GM12878 (cell line): ENCODE measurements around the gene USP10. TPM values are rescaled to one million over a fixed set of nuclear protein-coding genes. Genes with fewer than 3 reads are reported as not detected.

Source experiments
- BCL11A ChIP-seq: IDR thresholded peaks from 2 replicates; pipeline ENCODE4 v1.6.1; 2011; ENCODE audit warnings: low read depth, low read length
- BMI1 ChIP-seq: fragments of 450-650 bp; IDR thresholded peaks from 2 replicates; pipeline ENCODE4 v1.6.1; 2016; ENCODE audit warnings: mild to moderate bottlenecking, moderate library complexity, borderline replicate concordance
- KAT2A ChIP-seq: conservative IDR thresholded peaks from 2 replicates; pipeline ENCODE4 v1.6.1; 2011; ENCODE audit warnings: low read depth, low read length; ENCODE audit not compliant: control insufficient read depth
- MXI1 ChIP-seq: fragments of 150-350 bp; IDR thresholded peaks from 2 replicates; pipeline ENCODE4 v1.6.1; 2011; ENCODE audit warnings: low read depth, mild to moderate bottlenecking, inconsistent platforms, low read length, improper control_type of control experiment
- NFXL1 ChIP-seq: fragments of 450-650 bp; IDR thresholded peaks from 2 replicates; pipeline ENCODE4 v1.6.1; 2017; ENCODE audit warnings: antibody characterized with exemption, mild to moderate bottlenecking, borderline replicate concordance
- NFYA ChIP-seq: IDR thresholded peaks from 2 replicates; pipeline ENCODE4 v1.6.1; 2011; ENCODE audit warnings: low read depth, mild to moderate bottlenecking, low read length, improper control_type of control experiment, borderline replicate concordance
- PKNOX1 ChIP-seq: fragments of 450-650 bp; IDR thresholded peaks from 2 replicates; pipeline ENCODE4 v1.6.1; 2016; ENCODE audit warnings: mild to moderate bottlenecking
- RCOR1 ChIP-seq: conservative IDR thresholded peaks from 2 replicates; pipeline ENCODE4 v1.6.1; 2012; ENCODE audit warnings: low read depth, low read length, improper control_type of control experiment
- SPI1 ChIP-seq: IDR thresholded peaks from 2 replicates; pipeline ENCODE4 v1.6.1; 2011; ENCODE audit warnings: low read depth, mild to moderate bottlenecking, low read length, moderate library complexity, borderline replicate concordance; ENCODE audit not compliant: insufficient read depth
- TAF1 ChIP-seq: IDR thresholded peaks from 2 replicates; pipeline ENCODE4 v1.6.1; 2011; ENCODE audit warnings: mild to moderate bottlenecking, low read depth, low read length, borderline replicate concordance
- ZBTB11 ChIP-seq: fragments of 450-650 bp; formaldehyde crosslinking; IDR thresholded peaks from 2 replicates; pipeline ENCODE4 v1.5.0; 2022; ENCODE audit warnings: mild to moderate bottlenecking, missing genetic modification characterization
- ZNF592 ChIP-seq: fragments of 450-650 bp; IDR thresholded peaks from 2 replicates; pipeline ENCODE4 v1.6.1; 2017; ENCODE audit warnings: mild to moderate bottlenecking, moderate library complexity
- polyA plus RNA-seq, 11 experiments: library from polyadenylated mRNA; depleted of rRNA in 4 of 11; unstranded in 6 of 11; stranded (reverse) in 5 of 11; fragments of >200 nt; fragmentation: Nextera tagmentation in 4 of 11; fragmentation: Illumina TruSeq in 1 of 11; extraction: Ambion mirVana in 4 of 11; extraction: Trizol in 1 of 11; gene quantifications; 1 replicate in 1 of 11; 2 replicates in 10 of 11; pipeline versions ENCODE4 v1.2.1 to v1.2.3, GENCODE V29; 2011 to 2016; ENCODE audit warnings: inconsistent platforms in 2 of 11, missing spikeins in 2 of 11, low read depth in 1 of 11
- total RNA-seq, 4 experiments: library from RNA; depleted of rRNA in 3 of 4; stranded (reverse); fragments of >200 nt in 3 of 4; fragmentation: Illumina TruSeq in 1 of 4; extraction: Trizol in 1 of 4; gene quantifications; 2 replicates each; pipeline versions ENCODE4 v1.2.1 to v1.2.3, GENCODE V29; 2013 to 2021
- TF ChIP-seq, protein P1 (sequence below): fragments of 450-650 bp; IDR thresholded peaks from 2 replicates; pipeline ENCODE4 v1.6.1; 2017; ENCODE audit warnings: borderline replicate concordance
- TF ChIP-seq, protein P2 (sequence below): IDR thresholded peaks from 2 replicates; pipeline ENCODE4 v1.6.1; 2012; ENCODE audit warnings: mild to moderate bottlenecking, low read depth, low read length

The USP10 gene
- total and polyA plus RNA-seq, 10 of the 15 experiments (the other 5 are each of a cell fraction or from before 2014, with no cell fraction given), result 46.1 to 160 (median 105) TPM

- TF ChIP-seq, protein P1, sequence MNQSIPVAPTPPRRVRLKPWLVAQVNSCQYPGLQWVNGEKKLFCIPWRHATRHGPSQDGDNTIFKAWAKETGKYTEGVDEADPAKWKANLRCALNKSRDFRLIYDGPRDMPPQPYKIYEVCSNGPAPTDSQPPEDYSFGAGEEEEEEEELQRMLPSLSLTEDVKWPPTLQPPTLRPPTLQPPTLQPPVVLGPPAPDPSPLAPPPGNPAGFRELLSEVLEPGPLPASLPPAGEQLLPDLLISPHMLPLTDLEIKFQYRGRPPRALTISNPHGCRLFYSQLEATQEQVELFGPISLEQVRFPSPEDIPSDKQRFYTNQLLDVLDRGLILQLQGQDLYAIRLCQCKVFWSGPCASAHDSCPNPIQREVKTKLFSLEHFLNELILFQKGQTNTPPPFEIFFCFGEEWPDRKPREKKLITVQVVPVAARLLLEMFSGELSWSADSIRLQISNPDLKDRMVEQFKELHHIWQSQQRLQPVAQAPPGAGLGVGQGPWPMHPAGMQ, result no peak
- no peak for TF ChIP-seq PKNOX1
- no peak for TF ChIP-seq NFYA
- TF ChIP-seq MXI1, result no peak
- TF ChIP-seq ZBTB11, result no peak
- TF ChIP-seq, protein P2, sequence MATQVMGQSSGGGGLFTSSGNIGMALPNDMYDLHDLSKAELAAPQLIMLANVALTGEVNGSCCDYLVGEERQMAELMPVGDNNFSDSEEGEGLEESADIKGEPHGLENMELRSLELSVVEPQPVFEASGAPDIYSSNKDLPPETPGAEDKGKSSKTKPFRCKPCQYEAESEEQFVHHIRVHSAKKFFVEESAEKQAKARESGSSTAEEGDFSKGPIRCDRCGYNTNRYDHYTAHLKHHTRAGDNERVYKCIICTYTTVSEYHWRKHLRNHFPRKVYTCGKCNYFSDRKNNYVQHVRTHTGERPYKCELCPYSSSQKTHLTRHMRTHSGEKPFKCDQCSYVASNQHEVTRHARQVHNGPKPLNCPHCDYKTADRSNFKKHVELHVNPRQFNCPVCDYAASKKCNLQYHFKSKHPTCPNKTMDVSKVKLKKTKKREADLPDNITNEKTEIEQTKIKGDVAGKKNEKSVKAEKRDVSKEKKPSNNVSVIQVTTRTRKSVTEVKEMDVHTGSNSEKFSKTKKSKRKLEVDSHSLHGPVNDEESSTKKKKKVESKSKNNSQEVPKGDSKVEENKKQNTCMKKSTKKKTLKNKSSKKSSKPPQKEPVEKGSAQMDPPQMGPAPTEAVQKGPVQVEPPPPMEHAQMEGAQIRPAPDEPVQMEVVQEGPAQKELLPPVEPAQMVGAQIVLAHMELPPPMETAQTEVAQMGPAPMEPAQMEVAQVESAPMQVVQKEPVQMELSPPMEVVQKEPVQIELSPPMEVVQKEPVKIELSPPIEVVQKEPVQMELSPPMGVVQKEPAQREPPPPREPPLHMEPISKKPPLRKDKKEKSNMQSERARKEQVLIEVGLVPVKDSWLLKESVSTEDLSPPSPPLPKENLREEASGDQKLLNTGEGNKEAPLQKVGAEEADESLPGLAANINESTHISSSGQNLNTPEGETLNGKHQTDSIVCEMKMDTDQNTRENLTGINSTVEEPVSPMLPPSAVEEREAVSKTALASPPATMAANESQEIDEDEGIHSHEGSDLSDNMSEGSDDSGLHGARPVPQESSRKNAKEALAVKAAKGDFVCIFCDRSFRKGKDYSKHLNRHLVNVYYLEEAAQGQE, result no peak
- TF ChIP-seq BMI1, result no peak
- no peak for TF ChIP-seq NFXL1
- no peak for TF ChIP-seq TAF1
- no peak for TF ChIP-seq KAT2A
- no peak for TF ChIP-seq BCL11A
- no peak for TF ChIP-seq SPI1
- no peak for TF ChIP-seq RCOR1
- no peak for TF ChIP-seq ZNF592
Measured at GRCh38 chr16:84692451-84693214, 7.2 kb upstream of the USP10 start (continued).
